Dedifferentiated amniotic fluid mesenchymal stem cell (primary cell): Measurements from ENCODE around the gene CHRNA3.
"Not testable (repeated sequence)": the region's sequence is repeated elsewhere in the genome, so short reads cannot be mapped to it uniquely, and the experiment has no call there.

Experiments
- DNase-seq: peaks from one replicate; pipeline ENCODE4 v3.0.0-alpha.2; 2016; ENCODE audit errors: extremely low spot score

CHRNA3 gene

DNA sequence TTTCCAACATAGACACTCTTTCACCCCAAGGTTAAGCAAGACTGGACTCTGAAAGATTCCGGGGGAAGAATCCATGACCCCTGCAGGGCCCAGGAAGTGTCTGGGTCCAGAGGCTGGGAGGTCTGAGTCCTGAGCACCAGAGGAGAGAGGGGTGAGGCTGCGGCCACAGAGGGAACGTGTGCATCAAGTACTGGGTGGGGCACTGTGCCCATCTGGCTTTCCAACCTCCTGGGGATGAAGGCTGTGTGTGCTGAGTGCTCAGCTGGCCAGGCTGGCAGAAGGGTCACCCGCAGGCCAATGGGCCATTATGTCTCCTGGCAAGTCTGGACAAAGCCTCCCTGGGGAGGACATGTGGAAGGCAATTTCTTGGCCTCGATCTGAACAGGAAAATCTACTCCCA is 3.3 kb downstream of the CHRNA3 start:
- DNase-seq = no peak

DNA sequence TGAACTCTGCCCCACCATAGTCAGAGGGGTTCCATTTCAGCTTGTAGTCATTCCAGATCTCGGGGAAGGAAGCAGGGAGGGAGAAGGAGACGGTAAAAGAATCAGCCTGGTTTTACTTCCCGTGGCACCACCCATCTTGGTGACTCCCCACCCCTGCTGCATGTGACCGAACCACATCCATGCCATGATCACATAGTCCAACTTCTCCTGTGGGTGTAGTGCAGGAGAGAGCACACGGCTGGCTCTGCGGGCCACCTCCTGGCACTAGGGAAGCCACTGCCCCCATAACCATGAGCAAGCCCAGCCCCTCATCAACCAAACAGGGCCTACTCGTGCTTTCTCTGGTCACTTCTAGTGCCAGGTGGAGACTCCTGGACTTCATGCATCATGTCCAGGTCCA is 3.7 kb downstream of the CHRNA3 start:
- DNase-seq = no peak

DNA sequence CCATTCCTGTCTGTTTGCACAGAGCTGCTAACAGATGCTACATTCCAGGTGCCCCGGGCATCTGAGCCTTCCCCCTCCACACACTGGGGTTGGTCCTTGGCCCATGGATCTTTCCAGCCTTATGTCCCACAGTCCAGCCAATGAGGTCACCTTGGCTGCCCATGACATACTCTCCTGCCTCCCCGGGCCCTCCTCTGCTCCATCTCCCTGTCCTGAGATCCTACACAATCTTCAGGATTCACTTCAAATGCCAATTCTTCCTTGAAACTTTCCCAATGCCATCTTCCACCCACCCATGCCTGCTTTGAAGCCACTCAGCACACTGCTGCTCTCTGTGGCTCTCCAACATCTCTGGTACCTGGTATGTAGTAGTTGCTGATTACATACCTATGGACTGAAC is 4.3 kb downstream of the CHRNA3 start:
- DNase-seq = no peak

DNA sequence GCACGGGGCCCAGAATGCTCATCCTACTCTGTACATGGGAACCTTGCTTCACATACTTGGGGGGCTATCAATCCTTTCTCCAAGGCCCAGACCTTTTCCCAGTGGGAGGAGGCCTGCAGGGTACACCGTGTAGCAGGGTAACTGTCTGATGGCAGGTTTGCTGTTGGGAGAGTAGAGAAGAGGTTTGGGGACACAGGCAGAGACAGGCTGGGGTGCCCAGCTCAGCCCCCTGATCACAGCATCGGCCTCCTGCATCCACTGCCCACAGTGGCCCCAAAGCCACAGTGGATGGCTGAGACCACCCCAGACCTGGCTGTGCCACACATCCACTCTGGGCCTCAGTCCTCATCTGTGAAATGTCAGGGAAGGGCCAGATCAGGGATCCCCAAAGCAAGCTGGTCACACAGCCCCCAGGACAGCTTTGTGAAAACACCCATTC is 5.6 kb downstream of the CHRNA3 start:
- DNase-seq = no peak

DNA sequence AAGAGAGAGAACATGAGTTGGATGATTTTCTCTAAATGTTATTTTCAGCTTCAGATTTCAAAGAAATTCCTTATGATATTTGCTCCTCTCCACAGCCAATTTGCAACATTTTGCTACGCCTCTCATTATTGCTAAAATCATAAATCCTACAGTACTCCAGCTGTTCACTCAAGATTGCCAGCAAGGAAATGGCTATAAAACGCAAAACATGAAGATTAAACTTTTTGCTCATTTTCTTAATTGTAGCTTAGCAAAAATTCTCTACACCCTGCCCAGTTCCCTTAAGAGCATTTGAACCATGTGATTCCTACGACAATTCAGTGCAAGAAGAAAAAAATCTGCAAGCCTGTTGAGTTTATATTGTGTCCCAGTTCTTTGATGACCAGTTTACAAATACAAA is 6.8 kb downstream of the CHRNA3 start:
- DNase-seq = no peak

DNA sequence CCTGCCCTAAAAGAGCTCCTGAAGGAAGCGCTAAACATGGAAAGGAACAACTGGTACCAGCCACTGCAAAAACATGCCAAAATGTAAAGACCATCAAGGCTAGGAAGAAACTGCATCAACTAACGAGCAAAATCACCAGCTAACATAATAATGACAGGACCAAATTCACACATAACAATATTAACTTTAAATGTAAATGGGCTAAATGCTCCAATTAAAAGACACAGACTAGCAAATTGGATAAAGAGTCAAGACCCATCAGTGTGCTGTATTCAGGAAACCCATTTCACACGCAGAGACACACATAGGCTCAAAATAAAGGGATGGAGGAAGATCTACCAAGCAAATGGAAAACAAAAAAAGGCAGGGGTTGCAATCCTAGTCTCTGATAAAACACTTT is 11.2 kb downstream of the CHRNA3 start:
- DNase-seq = not testable (repeated sequence)

DNA sequence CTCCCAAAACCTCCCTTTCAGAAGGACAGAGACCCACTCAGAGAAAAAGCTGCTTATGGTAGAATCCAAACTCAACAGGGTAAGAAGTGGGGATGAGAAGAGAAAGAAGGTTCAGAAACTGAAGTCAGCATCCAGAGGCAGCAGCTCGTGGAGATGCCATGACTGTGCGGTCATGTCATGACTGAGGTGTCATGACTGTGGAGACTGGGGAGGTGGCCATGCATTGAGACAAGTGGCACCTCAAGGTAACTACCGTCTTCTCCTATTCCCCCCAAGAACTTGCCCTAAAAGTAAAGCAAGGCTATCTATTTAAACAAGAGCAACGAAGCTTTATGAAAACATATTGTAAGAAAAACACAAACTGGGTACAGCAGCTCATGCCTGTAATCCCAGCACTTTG is 15.1 kb downstream of the CHRNA3 start:
- no peak for DNase-seq

DNA sequence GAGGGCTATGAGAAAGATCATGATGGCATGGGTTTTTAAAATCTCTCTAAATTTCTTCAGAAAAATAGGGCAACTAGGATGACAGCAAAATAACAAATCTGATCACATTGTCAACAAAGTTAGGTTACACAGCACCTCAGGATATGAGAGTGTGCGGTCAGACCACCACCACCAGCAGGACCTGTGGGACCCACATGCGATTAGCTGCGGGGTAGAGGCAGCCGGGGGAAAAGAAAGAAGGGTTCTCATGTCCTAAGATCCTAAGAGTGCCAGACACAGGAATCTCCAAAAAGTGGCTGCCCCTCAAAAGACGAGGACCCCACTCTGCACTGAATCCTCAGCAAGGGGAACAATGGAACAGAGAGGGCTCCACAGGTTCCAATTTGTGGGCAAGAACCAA is 15.6 kb downstream of the CHRNA3 start:
- DNase-seq = no peak

DNA sequence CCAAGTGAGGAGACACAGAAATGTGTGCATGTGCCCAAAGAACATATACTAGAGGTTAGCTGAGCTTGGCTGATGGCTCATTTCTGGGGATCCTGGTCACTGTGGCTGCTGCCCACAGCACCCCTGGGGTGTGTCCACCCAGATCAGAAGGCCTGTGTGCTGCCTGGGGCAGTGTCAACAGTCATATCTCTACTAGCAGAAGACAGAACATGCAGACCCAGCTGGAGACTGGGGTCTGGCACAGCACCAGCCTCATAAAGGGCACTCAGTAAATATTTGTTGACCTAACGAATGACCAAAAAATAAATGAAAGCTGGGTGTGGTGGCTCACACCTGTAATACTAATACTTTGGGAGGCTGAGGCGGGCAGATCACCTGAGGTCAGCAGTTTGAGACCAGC is 16.4 kb downstream of the CHRNA3 start:
- no peak for DNase-seq

DNA sequence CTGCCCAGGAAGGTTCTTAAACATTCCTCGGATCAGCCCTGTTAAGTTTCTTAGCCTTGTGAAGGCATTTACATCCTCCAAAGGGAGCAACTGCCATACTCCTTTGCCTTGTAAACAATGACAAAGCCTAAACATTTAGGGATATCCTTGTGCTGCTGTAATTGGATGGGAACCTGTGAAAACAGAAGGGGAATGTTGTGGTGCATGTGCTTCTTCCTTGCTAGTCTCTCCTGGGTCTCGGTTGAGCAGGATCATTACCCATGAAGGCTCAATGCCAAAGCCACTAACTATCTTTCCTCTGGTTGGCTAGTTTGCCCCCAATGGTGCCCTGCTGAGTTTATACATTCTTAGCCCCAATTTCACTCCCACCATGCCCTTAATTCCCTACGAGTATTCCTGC is 17.3 kb downstream of the CHRNA3 start:
- DNase-seq = no peak

DNA sequence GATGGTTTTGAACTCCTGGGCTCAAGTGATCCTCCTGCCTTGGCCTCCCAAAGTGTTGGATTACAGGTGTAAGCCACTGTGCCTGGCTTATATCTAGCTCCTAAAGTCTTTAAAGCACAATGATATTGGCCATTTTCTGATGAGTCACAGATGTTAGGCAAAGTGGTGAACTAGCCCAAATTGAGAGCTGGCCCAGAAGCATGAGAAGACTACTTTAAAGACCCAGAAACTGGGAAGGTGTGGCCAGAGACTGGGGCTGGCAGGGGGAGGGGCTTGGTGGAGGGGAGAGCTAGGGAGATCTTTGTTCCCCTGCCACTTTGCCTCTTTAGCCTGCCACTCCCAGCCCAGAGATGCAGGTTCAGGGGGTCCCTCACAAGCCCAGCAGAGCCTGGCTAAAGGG is 21.6 kb downstream of the CHRNA3 start:
- no peak for DNase-seq

DNA sequence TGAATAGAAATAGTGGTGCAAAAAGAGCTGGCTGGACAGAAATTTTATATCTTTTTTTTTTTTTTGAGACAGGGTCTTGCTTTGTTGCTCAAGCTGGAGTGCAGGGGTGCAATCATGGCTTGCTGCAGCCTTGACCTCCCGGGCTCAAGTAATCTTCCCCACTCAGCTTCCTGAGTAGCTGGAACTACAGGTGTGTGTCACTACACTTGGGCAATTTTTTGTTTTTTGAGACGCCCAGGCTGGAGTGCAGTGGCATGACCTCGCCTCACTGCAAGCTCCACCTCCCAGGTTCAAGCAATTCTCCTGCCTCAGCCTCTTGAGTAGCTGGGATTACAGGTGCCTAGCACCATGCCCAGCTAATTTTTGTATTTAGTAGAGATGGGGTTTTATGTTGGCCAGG is 22.4 kb downstream of the CHRNA3 start:
- no peak for DNase-seq

DNA sequence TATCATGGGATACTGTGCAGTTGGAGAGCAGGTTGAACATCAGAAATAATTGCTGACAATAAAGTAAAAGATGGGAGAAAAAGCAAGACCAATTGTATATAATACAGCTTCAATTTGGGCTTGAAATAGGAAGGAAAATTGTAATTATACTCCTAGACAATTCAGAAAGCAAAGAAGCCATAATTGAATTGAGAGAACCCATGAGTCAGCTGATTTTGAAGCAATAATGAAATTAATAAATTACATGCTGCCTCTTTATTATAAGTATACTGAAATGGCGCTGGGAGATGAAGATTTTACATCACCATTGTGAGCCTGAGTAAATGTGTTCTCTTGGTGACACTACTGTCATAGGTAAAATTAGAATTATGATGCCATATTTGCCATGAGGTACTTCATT is 23.2 kb downstream of the CHRNA3 start:
- DNase-seq = no peak

DNA sequence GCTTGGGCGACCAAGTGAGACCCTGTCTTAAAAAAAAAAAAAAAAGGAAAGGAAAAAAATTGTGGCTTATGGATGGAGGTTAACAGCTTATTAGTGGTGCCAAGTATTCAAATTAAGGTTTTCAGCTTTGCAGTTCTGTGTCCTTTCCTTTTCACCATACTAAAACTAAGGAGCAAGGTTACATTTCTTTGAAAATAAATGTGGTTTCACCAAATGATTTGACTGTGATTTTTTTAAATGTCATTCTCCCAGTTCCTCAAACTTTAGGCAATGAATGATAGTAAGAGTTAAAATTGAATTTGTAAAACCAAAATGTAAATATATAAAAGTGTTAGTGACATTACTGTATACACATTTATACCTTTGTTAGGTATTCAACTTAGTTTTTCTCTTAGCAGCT is 45.9 kb downstream of the CHRNA3 start:
- no peak for DNase-seq

DNA sequence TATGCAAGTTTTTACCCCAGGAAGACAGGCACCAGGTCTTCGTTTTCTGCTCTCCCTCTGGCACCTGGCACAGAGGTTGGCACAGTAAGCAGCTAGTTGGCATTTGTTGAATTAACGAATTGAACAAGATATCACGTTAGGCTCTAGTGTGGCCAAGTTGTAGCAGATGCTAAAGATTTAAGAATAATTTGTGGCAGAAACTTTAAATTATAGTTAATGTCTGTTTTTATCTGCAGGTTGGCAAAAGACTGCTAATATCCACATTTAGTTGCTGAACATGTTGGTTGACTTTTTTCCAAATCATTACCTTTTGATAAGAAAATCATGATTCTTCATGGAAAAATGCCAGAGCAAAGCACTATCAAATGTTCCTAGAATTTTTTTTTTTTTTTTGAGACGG is 47.4 kb downstream of the CHRNA3 start:
- no peak for DNase-seq

DNA sequence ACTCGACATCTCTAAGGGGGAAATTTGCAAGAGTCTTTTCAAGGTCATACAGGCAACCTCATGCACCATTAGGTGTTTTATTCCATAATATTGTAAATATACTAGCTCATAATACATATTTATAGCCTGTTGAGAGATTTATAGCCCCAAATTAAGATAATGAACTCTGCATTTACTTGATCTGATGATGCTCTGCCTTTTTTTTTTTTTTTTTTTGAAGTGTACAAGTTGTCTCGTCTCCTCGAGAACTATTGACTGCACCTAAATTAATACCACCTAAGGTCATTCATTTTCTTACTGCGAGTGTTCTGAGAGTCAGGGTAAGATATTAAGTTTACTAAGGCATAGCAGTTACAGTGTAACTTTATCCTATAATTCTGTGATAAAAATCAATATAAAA is 49.4 kb downstream of the CHRNA3 start:
- no peak for DNase-seq

DNA sequence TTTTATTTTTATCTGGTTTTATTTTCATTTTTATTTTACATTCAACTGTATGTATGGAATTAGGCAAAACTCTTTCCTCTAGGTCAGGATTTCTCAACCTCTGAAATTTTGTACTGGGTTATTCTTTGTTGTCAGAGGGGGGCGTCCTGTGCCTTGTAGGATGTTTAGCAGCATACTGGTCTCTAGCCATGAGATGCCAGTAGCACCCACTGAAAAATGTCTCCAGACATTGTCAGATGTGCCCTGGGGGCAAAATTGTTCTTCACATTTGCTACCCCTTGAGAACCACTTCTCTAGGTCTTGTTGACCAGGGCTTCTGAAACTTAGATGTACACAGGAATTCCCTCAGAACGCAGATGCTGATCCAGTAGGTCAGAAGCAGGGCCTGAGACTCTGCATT is 50.1 kb downstream of the CHRNA3 start:
- no peak for DNase-seq

DNA sequence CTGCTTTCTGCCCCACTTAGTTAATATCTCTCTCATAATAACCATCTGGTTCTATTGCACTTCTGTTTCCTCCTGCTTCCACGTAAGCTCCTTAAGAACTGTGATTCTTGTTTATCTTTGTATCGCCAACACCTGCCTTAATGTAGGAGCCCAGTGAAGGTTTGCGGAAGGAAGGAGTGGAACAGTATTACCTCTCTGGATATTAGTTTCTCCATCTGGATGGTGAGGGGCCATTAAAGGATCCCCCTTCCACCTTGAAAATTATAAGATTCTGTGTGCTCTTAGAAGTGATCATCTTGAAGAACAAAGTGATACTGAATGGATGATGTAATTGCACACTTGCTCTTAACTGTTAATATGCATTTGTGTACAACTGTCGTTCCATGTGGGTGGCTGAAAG is 53.3 kb downstream of the CHRNA3 start:
- DNase-seq = no peak

DNA sequence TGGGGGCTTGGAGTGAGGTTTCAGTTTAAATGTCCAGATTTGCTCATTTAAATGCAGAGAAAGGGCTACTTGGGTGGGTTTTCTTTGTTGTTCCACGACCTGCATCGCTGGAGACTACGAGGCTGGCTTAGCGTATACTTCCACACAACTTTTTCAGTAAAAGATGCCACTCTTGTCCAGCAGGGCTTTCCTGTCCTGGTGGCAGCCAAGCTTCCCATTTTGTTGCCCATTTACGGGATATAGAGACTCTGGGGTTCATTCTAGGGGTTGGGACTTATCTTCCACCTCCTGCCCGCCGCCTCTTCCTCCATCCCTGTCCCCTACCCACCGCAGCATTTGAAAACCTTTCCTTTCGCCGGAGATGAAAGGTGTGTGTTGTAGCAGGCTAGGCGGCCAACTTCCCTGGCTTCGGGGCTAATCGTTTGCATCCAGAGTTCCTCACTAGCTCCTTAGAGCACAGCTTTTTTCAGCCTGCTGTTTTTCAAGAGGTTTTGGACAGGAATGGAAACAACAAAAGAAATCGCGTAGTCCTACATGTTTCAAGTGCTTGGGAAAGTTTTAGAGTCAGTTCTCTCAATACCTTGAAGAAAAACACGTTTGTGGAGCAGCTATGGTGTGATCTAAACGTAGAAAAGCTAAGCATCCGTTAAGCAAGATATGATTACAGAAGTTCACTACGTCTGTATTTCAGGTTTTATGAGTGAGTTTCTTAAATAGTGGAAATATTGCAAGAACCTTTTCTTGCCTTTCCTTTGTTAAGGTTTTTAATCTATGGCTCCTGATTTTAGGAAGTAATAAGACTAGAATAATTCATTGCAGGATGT is 54.6 kb downstream of the CHRNA3 start:
- no peak for DNase-seq

DNA sequence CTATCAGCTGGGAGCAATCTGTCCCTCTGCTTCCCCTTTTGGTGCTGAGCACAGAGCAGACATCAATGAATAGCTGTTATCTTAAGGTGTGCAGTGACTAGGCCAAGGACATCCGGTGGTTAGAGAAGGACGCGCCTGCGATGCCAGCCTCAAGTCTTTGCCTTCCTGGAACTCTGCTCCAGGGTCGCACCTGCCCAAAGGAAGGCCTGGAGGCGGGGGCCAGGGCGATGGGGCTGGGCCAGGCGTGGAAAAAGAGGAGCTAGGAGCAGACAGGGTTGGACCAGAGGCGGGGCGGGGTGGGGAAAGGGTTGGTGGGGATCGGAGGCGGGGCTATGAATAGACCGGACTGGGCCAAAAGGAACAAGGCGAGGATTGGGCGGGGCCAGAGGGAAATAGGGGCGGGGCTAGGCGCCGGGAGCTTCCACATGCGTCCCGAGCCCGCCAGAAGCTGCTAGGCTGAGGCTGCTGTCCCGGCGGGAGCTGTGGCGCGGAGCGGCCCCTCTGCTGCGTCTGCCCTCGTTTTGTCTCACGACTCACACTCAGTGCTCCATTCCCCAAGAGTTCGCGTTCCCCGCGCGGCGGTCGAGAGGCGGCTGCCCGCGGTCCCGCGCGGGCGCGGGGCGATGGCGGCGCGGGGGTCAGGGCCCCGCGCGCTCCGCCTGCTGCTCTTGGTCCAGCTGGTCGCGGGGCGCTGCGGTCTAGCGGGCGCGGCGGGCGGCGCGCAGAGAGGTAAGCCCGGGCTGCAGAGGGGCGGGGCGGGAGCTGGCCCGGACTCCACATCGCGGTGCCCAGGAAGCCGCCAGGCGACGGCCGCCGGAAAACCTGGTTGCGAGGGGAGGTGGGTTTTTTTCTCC is 55.5 kb downstream of the CHRNA3 start, which contains the start of gene CHRNA5:
TSS of gene CHRNA5 (plus strand) at position 424 of the 854 bp plus-strand sequence. CDS start at position 624, 200 bp downstream.
- DNase-seq = peak; percentile 27

DNA sequence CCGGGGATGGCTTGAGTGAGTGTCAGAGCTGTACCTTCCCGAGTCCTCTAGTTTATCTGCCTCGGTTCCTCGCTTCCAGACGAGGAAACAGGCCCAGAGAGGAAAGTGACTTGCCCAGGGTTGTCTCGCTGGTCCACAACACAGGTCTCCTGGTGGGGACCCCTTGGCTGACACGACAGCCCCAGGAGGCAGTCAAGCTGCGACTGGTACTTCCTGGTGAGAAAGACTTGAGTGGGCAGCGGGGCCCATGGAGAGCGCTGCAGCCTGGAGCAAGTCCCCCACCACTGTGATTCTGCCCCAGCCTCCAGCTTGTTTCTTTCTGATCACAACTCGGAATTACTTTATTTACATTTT is 56.1 kb downstream of the CHRNA3 start:
- DNase-seq = no peak

DNA sequence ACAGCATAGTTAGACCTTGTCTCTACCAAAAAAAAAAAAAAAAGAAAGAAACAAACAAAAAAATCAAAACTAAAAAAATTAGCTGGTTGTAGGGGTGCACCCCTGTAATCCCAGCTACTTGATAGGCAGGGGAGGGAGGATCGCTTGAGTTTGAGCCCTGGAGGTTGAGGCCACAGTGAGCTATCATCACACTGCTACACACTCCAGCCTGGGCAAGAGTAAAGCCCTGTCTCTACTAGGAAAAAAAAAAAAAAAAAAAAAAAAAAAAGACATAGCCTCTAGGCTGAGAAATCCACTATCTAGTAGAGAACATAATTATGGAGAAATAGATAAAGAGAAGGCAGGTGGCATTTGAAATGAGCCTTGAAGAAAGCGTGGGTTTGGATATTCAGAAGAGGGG is 57.7 kb downstream of the CHRNA3 start:
- no peak for DNase-seq

DNA sequence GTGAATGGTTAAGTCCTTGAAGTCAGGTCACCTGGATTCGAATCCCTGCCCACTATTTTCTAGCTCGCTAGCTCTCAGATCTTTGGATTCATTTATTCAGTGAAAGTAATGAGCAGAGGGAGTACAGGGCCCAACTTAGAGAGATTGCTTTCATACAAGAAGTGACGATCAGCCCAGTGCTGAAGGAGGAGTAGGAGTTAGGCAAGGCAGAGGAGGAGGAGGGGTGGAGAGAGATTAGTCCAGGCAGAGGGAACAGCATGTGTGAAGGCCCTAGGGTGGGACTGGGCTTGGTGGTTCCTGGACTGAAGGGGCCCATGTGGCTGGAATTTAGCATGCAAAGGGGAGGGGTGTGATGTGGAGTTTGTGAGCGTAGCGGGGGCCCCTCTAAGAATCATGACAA is 59.3 kb downstream of the CHRNA3 start:
- no peak for DNase-seq
